Cardiac muscle cell (in vitro differentiated cells and primary cell): ENCODE data around the gene AFF2. TPM values are rescaled to one million over a fixed set of nuclear protein-coding genes. Genes with fewer than 3 reads are reported as not detected.

Experiments used
- DNase-seq, 2 donors: peaks; one replicate each; pipeline versions ENCODE4 v3.0.0 to v3.0.0-alpha.2; 2010 to 2017; ENCODE audit warnings: low read depth in 1 of 2, low spot score in 1 of 2
- H3K27ac ChIP-seq: fragments of 200-600 bp; sonication (generic); 2 replicates; pipeline ENCODE4 v1.5.1; 2016
- H3K27me3 ChIP-seq: fragments of 200-600 bp; sonication (generic); 2 replicates; pipeline ENCODE4 v1.6.0; 2016; ENCODE audit warnings: control low read depth
- H3K36me3 ChIP-seq: fragments of 200-600 bp; sonication (generic); 2 replicates; pipeline ENCODE4 v1.5.1; 2016; ENCODE audit warnings: control low read depth
- H3K4me1 ChIP-seq: fragments of 200-600 bp; sonication (generic); 2 replicates; pipeline ENCODE4 v1.8.1; 2017; ENCODE audit warnings: low read depth, mild to moderate bottlenecking, mixed run types
- H3K4me3 ChIP-seq: fragments of 200-600 bp; sonication (generic); 2 replicates; pipeline ENCODE4 v1.5.1; 2016; ENCODE audit warnings: mild to moderate bottlenecking
- H3K9me3 ChIP-seq: fragments of 200-600 bp; sonication (generic); 2 replicates; pipeline ENCODE4 v1.5.1; 2017; ENCODE audit warnings: low read depth, mild to moderate bottlenecking, control low read depth
- CTCF ChIP-seq: IDR thresholded peaks from 2 replicates; pipeline ENCODE4 v1.5.1; 2012; ENCODE audit warnings: low read depth, mild to moderate bottlenecking, low read length
- polyA plus RNA-seq: library from polyadenylated mRNA; unstranded; fragments of >200 nt; fragmentation: Nextera tagmentation; extraction: Ambion mirVana; gene quantifications from 2 replicates; pipeline ENCODE4 v1.2.1, GENCODE V29; 2016
- total RNA-seq: library from RNA; depleted of rRNA; stranded (reverse); fragments of >200 nt; gene quantifications from 2 replicates; pipeline ENCODE4 v1.2.3, GENCODE V29; 2016

Gene AFF2
- total and polyA plus RNA-seq, 2 experiments from 2014 or later, result 4.4 to 8.3 TPM

- peaks cover 5% of the 10 kb centered on the region for H3K4me1 ChIP-seq
- H3K36me3 ChIP-seq, result no peaks in the 10 kb centered on the region
- H3K27ac ChIP-seq, result peak overlapping the region; percentile 5
- no peaks in the 10 kb centered on the region for H3K27me3 ChIP-seq
- peak; percentile 1 to 63 for DNase-seq
- no peaks in the 10 kb centered on the region for H3K9me3 ChIP-seq
- H3K4me3 ChIP-seq, result no peak overlapping the region
- TF ChIP-seq CTCF, result no peak
Measured at GRCh38 chrX:148609515-148610327, 109.3 kb downstream of the AFF2 start.

GRCh38 chrX:148610328-148610698 is 109.9 kb downstream of the AFF2 start:
- DNase-seq, result no peak
- no peak overlapping the region for H3K27ac ChIP-seq
- TF ChIP-seq CTCF, result no peak
- peaks cover 5% of the 10 kb centered on the region for H3K4me1 ChIP-seq
- H3K36me3 ChIP-seq, result no peaks in the 10 kb centered on the region
- H3K9me3 ChIP-seq, result no peaks in the 10 kb centered on the region
- no peaks in the 10 kb centered on the region for H3K27me3 ChIP-seq
- H3K4me3 ChIP-seq, result no peak overlapping the region

- Histone ChIP-seq H3K27ac (peak overlapping the region; percentile 62), H3K4me1 (peaks cover 5% of the 10 kb centered on the region), H3K36me3 (no peaks in the 10 kb centered on the region), H3K27me3 (no peaks in the 10 kb centered on the region), H3K4me3 (no peak overlapping the region), H3K9me3 (no peaks in the 10 kb centered on the region)
- no peak for DNase-seq
- TF ChIP-seq CTCF, result no peak
Measured at GRCh38 chrX:148611993-148612392, 111.6 kb downstream of the AFF2 start.

GRCh38 chrX:148612431-148612830 is 112.0 kb downstream of the AFF2 start:
- no peak overlapping the region for H3K4me3 ChIP-seq
- DNase-seq, result no peak
- H3K27ac ChIP-seq, result peak overlapping the region; percentile 62
- TF ChIP-seq CTCF, result no peak
- H3K9me3 ChIP-seq, result no peaks in the 10 kb centered on the region
- H3K4me1 ChIP-seq, result peaks cover 5% of the 10 kb centered on the region
- no peaks in the 10 kb centered on the region for H3K36me3 ChIP-seq
- H3K27me3 ChIP-seq, result no peaks in the 10 kb centered on the region

- no peak for DNase-seq
- Histone ChIP-seq H3K27me3 (no peaks in the 10 kb centered on the region), H3K4me1 (peaks cover 5% of the 10 kb centered on the region), H3K27ac (no peak overlapping the region), H3K9me3 (no peaks in the 10 kb centered on the region), H3K36me3 (no peaks in the 10 kb centered on the region), H3K4me3 (no peak overlapping the region)
- no peak for TF ChIP-seq CTCF
Measured at GRCh38 chrX:148613636-148614035, 113.2 kb downstream of the AFF2 start.
